Gastroesophageal sphincter (tissue), 4 donors: ENCODE results near the gene TTLL7. TPM values are rescaled to one million over a fixed set of nuclear protein-coding genes. Genes with fewer than 3 reads are reported as not detected.

Experiments
- ATAC-seq: fragments of 150-250 bp; one replicate; pipeline ENCODE4 v1.9.1; 2016; ENCODE audit warnings: mild to moderate bottlenecking, moderate library complexity
- H3K27ac ChIP-seq, 4 donors: fragments of 200-600 bp; sonication (generic) in 3 of 4; 1 replicate in 3 of 4; 2 replicates in 1 of 4; pipeline ENCODE4 v1.5.1; 2016 to 2019
- H3K27me3 ChIP-seq: fragments of 200-600 bp; sonication (generic); one replicate; pipeline ENCODE4 v1.5.1; 2019
- H3K36me3 ChIP-seq, 2 donors: fragments of 200-600 bp; sonication (generic); one replicate each; pipeline ENCODE4 v1.5.1; 2019; ENCODE audit warnings: control low read depth in 1 of 2
- H3K4me1 ChIP-seq, 3 donors: fragments of 200-600 bp; sonication (generic); 1 replicate in 2 of 3; 2 replicates in 1 of 3; pipeline ENCODE4 v1.5.1; 2016 to 2019; ENCODE audit warnings: control low read depth in 2 of 3
- H3K4me3 ChIP-seq, 2 donors: fragments of 200-600 bp; sonication (generic); one replicate each; pipeline ENCODE4 v1.5.1; 2019; ENCODE audit warnings: mild to moderate bottlenecking in 1 of 2, moderate library complexity in 1 of 2
- H3K9me3 ChIP-seq, 3 donors: fragments of 200-600 bp; sonication (generic); one replicate each; pipeline ENCODE4 v1.5.1; 2017 to 2019; ENCODE audit warnings: control low read depth in 2 of 3
- EP300 ChIP-seq: sonication (generic); formaldehyde crosslinking; IDR thresholded peaks from one replicate; pipeline ENCODE4 v1.6.1; 2017; ENCODE audit warnings: antibody characterized with exemption, mild to moderate bottlenecking
- POLR2A ChIP-seq, 2 donors: fragments of 450-650 bp; IDR thresholded peaks; one replicate each; pipeline ENCODE4 v1.6.1; 2017; ENCODE audit warnings: antibody characterized with exemption in 2 of 2, mild to moderate bottlenecking in 2 of 2, moderate library complexity in 1 of 2
- POLR2AphosphoS5 ChIP-seq: sonication (generic); formaldehyde crosslinking; IDR thresholded peaks from one replicate; pipeline ENCODE4 v1.6.1; 2017; ENCODE audit warnings: antibody characterized with exemption
- WGBS, 2 donors: methylation state at CpG; one replicate each; pipeline ENCODE4 v1.1.5; 2018; ENCODE audit warnings: low coverage in 1 of 2; 5-methylcytosine and 5-hydroxymethylcytosine counted together
- total RNA-seq, 4 donors: library from RNA; depleted of rRNA; stranded (reverse); fragments of >200 nt; gene quantifications; one replicate each; pipeline ENCODE4 v1.1.0, GENCODE V29; 2016
- TF ChIP-seq, protein P1 (sequence below), 4 experiments: fragments of 200-600 bp in 2 of 4; fragments of 450-650 bp in 2 of 4; sonication (generic) in 1 of 4; IDR thresholded peaks; one replicate each; pipeline ENCODE4 v1.5.1; 2017 to 2019; ENCODE audit warnings: antibody characterized with exemption in 4 of 4, mild to moderate bottlenecking in 2 of 4, moderate library complexity in 2 of 4

TTLL7 gene
- total RNA-seq, 4 donors from 2014 or later, result 41.7 to 125 (median 57.0) TPM

DNA sequence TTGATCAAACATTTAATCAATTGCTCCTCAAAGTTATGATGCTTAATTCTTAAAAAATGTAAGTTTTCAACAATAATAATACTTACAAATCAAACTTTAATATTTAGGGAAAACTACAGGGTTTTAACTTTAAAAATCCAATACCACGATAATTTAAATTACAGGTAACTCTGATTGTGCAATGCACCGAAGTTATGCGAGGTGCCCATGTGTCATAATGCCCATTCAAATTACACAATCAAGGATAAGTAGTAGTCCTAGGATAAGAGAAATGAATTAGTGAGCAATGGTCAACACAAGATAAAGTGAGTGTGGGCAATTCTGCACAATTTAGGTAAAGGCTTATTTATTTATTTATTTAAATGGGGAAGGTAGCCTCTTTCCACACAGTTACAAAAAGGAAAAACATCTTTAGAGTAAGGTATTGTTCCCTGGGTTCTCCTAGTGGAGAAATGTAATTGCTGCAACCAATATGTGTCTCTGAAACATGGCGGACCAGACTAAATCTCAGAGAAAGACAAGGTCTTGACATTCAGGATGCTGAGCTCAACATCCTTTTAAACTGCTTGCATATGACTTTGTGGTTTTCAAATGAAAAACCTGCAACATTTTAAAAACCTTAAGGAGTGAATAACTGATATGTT lies 164.2 kb downstream of the TTLL7 start:
- Histone ChIP-seq H3K36me3 (no peaks in the 10 kb centered on the region), H3K9me3 (no peaks in the 10 kb centered on the region), H3K4me3 (no peak overlapping the region), H3K27me3 (no peaks in the 10 kb centered on the region), H3K4me1 (no peaks in the 10 kb centered on the region), H3K27ac (no peak overlapping the region)
- TF ChIP-seq POLR2AphosphoS5 (no peak), EP300 (no peak), POLR2A (IDR thresholded peaks at IDR 0.05) (no peak)
- TF ChIP-seq, protein P1, sequence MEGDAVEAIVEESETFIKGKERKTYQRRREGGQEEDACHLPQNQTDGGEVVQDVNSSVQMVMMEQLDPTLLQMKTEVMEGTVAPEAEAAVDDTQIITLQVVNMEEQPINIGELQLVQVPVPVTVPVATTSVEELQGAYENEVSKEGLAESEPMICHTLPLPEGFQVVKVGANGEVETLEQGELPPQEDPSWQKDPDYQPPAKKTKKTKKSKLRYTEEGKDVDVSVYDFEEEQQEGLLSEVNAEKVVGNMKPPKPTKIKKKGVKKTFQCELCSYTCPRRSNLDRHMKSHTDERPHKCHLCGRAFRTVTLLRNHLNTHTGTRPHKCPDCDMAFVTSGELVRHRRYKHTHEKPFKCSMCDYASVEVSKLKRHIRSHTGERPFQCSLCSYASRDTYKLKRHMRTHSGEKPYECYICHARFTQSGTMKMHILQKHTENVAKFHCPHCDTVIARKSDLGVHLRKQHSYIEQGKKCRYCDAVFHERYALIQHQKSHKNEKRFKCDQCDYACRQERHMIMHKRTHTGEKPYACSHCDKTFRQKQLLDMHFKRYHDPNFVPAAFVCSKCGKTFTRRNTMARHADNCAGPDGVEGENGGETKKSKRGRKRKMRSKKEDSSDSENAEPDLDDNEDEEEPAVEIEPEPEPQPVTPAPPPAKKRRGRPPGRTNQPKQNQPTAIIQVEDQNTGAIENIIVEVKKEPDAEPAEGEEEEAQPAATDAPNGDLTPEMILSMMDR (IDR thresholded peaks at IDR 0.05), result no peak
- no peak for ATAC-seq
- 95 to 96% methylated on average over 4 of the region's 4 CpGs for WGBS, 2 donors

DNA sequence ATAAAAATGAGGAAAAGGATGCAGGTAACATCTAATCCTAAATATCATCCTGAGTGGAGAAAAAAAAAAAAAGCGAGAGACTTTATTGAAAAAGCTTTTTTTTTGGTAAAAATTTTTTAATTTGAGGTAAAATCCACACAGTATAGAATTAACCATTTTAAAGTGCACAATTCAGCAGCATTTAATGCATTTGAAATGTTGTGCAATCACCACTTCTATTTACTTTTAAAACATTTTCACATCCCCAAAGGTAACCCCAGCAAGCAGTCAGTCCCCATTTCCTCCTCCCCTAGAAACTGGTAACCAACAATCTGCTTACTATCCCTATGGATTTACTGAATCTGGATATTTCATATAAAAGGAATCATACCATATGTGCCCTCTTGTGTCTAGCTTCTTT lies 166.7 kb downstream of the TTLL7 start:
- Histone ChIP-seq H3K36me3 (no peaks in the 10 kb centered on the region), H3K9me3 (no peaks in the 10 kb centered on the region), H3K4me3 (no peak overlapping the region), H3K4me1 (no peaks in the 10 kb centered on the region), H3K27me3 (no peaks in the 10 kb centered on the region), H3K27ac (no peak overlapping the region)
- 94 to 100% methylated on average over 1 of the region's 1 CpG for WGBS, 2 donors
- no peak for ATAC-seq
- TF ChIP-seq POLR2AphosphoS5, result no peak
- no peak for TF ChIP-seq EP300
- no peak for TF ChIP-seq POLR2A (IDR thresholded peaks at IDR 0.05)
- TF ChIP-seq, protein P1 (IDR thresholded peaks at IDR 0.05), result no peak

DNA sequence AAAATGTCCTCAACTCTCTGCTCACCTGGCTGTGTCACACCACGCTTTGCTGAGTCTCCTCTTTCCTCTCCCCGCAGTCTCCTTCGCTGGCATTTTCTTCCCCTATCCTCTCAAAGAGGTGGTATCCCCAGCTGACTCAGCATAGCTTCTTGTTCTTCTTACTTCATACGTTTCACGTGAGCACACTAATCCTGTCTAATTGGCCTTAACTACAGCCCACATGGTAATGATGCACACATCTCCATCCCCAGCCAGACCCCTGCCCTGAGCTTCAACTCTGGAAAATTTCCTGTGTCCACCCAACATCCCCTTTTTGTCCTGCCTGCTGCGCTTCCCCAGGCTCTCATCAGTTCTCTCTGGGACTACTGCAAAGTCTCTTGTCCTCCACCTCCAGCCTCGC lies 169.8 kb downstream of the TTLL7 start:
- no peaks in the 10 kb centered on the region for H3K36me3 ChIP-seq
- TF ChIP-seq POLR2AphosphoS5, result no peak
- TF ChIP-seq, protein P1 (IDR thresholded peaks at IDR 0.05), result no peak
- TF ChIP-seq POLR2A (IDR thresholded peaks at IDR 0.05), result no peak
- no peak for TF ChIP-seq EP300
- 94 to 95% methylated on average over 7 of the region's 7 CpGs for WGBS, 2 donors
- ATAC-seq, result no peak
- H3K4me3 ChIP-seq, result no peak overlapping the region
- H3K4me1 ChIP-seq, result no peaks in the 10 kb centered on the region
- no peak overlapping the region for H3K27ac ChIP-seq
- H3K9me3 ChIP-seq, result no peaks in the 10 kb centered on the region
- H3K27me3 ChIP-seq, result no peaks in the 10 kb centered on the region

DNA sequence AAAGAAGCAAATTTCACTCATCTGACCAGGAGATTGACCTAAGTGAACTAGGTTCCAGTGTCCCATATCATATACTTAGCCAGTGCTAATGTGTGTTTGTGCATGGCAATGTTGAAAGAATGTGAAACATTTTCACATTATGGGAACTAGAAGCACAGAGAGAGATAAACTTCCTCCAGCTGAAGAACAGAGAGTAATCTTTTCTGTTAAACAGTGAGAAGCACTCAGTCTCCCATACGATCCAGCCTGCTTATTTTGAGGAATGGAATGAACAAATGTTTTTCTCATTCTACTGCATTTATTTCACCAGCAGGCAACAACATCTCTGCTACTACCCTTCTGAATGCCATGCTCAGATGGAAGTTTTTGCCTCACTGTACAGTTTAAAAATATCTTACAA lies 170.5 kb downstream of the TTLL7 start:
- WGBS, 2 donors, result 24 to 41% methylated on average over 1 of the region's 1 CpG
- no peak for TF ChIP-seq POLR2A (IDR thresholded peaks at IDR 0.05)
- TF ChIP-seq, protein P1 (IDR thresholded peaks at IDR 0.05), result no peak
- TF ChIP-seq POLR2AphosphoS5, result no peak
- no peak for TF ChIP-seq EP300

DNA sequence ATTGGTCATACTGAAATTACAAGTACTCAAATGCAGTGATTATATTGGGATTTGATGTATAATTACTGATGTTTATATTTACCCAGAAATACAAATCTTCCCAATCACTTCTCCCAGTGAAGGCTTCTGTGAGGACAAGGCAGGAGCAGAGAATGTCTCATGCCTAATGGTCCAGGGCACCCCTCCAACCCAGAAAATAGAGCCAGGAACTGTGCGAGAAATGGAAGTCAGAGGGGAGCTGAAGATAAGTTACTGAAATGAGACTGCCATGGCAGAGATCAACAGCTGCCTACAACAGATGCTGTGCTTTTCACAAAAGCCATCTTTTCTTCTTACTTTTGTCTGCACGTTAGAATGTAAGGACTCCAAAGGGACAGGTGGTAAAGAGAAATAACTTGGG lies 171.2 kb downstream of the TTLL7 start:
- no peaks in the 10 kb centered on the region for H3K27me3 ChIP-seq
- no peaks in the 10 kb centered on the region for H3K36me3 ChIP-seq
- no peak for ATAC-seq
- H3K9me3 ChIP-seq, result no peaks in the 10 kb centered on the region
- WGBS, 2 donors, result 78 to 79% methylated on average over 2 of the region's 2 CpGs
- H3K27ac ChIP-seq, result no peak overlapping the region
- no peaks in the 10 kb centered on the region for H3K4me1 ChIP-seq
- no peak overlapping the region for H3K4me3 ChIP-seq
- no peak for TF ChIP-seq EP300
- TF ChIP-seq, protein P1 (IDR thresholded peaks at IDR 0.05), result no peak
- no peak for TF ChIP-seq POLR2AphosphoS5
- TF ChIP-seq POLR2A (IDR thresholded peaks at IDR 0.05), result no peak

More for the DNA sequence above, 170.5 kb downstream of the TTLL7 start:
- Histone ChIP-seq H3K27me3 (no peaks in the 10 kb centered on the region), H3K36me3 (no peaks in the 10 kb centered on the region), H3K27ac (no peak overlapping the region), H3K4me1 (no peaks in the 10 kb centered on the region), H3K4me3 (no peak overlapping the region), H3K9me3 (no peaks in the 10 kb centered on the region)
- no peak for ATAC-seq
